HG02623 (cell line): ENCODE results near the gene NELFB.

ENCODE experiments used
- ATAC-seq: cut with Tn5 transposase; IDR thresholded peaks from one replicate; pipeline ENCODE4 v1.9.1; 2021; ENCODE audit warnings: moderate library complexity; ENCODE audit not compliant: unreplicated experiment

Gene NELFB

DNA sequence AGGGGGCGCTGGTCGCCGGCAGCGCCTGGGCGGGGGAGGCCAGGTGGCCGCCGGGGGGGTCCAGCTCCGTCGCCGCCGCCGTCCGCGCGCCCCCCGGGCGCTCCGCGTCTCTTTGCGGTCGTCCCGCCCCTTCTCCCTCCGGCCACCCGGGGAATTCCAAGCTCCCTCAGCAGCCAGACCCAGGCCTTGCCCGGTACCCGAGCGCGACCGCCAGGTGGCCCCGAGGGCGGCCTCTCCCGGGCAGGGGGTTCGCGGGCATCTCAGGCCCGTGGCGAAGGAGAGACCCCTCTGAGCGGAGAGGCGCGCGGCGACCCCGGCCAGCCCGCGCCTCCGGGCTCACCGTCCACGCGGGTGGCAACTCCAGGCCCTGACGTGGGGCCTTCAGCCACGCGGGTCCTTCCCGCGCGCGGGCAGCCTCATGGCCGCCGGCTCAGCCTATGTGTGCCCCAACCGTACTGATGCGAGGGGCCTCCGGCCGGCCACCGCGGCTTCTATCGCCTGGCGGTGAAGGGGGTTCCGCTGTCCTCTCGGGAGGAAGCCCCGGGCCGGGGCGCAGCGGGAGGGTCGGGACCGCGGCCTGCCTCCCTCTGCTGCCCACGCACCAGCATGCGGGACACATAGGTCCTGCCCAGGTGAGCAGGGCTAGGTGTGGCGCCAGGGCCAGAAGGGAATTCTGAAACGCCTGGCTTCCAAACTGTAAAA lies 47.5 kb downstream of the NELFB start:
- ATAC-seq: peak; percentile 41

DNA sequence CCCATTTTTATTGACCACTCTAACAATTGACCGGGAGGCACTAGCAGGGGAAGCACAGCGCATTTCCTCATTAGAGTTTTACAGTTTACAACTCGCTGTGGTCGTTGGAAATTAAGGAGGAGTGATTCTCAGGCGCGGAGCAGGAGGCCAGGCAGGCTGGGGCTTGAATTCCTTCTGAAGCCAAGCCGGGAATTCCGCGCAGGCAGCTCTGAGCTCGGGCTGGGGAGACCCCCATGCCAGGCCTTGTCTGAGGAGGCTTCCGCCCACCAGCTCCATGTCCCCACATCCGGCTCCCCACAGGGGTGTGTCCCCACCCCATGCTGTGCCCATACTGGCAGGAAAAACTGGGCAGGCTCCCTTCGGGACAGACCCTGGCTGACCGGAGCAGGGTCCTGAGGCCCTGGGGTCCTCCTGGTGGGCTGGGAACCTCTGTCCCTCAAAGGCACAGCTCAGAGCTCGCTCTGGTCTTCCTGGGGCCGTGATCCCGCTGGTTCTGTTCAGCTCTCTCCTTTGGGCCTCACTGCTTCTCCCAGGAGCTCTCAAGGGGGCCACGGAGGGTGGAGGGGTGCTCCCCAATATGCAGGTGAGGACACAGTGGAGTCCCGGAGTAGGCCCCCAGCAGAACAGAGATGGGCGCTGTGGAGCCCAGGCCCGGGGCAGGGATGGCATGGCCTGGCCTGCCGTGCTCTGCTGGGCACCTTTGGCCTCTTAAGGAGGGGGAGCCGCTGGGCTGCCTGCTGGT lies 48.2 kb downstream of the NELFB start:
- no peak for ATAC-seq

DNA sequence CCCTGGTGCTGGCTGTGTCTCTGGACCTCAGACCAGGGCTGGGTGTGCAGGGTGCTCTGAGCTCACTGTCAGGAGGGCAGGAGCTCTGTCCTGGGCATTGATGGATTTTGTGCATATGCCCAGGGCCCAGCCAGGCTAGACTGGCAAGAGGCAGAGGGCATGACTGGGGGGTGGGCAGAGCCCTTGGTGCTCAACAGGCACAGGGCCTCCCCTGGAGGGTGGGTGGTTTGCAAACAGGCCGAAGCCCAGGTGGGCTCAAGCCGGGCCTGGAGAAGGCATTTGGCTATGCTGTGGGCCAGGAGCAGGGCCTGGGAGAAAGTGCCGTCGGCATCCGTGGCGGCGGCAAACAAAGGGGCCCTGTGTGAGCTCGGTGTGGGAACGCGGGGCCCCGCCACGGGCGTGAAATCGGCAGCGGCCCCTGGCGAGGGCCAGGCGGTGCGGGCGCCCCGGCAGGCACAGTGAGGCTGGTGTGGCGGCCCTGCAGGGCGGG lies 48.8 kb downstream of the NELFB start:
- no peak for ATAC-seq

DNA sequence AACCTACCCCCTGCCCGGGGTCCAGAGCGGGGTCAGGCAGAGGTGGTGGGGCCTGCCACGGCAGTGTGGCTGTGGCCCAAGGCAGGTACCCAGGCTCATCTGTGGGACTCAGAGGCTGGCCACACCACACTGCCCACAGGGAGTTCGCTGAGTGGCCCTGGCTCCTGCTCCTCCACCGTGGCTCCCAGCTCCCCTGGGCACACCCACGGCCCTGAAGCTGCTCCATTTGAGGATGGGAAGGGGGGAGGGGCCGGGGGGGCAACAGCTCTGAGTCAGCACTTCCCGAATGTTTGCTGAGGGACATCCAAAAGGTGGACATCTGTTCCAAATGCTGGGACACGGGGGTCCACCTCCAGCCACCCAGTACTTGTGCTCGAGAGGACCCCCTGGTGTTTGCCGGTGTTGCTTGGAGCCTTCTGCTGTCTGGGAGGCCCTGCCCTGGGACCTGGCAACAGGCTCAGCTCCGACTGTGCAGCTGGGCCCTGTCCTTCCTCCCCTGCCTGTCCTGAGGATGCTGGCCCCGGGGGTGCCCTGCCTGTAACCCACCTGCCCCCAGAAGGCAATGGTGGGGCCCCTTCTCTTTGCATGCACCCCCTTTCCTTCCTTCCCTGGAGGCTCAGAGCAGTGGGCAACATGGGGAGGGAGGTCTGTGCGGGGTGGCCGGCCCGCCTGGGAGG lies 49.4 kb downstream of the NELFB start:
- ATAC-seq: no peak

DNA sequence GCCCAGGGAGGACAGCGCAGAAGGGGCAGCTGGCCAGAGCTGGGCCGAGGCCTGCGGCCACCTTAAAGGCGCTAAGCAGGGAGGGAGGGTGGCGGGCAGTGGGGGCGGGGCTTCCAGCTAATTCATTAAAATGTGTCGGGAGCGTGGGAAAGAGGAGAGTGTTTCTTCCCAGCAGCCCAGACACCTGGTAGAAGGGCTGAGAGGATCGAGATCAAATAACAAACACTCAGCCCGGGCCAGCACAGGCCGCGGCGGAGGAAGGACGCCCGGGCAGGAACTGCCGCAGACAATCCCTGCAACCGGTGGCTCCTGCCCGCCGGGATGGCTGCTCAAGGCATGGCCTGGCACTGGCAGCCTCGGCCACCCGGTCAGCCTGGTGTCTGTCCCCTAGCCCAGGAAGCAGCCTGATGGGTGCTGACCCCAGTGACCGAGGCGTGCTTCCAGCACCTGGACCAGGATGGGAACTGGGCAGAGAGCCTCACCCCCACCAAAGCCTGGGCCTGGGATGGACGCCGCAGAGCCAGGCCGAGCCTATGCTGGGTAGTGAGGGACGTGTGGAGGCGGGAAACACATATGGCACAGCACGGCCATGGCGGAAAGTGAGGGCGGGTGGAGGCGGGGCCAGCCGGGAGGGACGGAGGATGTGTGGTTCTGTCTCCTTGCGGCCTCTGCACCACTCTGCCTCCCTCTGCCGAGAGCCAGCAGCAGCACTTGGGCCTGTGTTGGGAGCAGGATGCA lies 50.1 kb downstream of the NELFB start:
- no peak for ATAC-seq

DNA sequence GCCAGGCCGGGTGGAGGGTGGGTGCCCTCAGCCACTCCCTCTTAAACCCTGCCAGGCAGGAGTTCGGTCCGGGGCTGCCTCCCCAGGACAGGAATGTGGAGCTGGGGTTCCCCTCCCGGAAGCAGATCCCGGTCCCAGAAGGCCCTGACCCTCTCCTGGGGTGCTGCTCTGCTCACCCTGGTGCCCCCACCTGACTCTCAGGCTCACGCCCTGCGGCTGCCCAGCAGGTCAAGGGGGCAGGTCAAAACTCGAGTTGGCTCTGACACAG lies 50.6 kb downstream of the NELFB start:
- no peak for ATAC-seq

DNA sequence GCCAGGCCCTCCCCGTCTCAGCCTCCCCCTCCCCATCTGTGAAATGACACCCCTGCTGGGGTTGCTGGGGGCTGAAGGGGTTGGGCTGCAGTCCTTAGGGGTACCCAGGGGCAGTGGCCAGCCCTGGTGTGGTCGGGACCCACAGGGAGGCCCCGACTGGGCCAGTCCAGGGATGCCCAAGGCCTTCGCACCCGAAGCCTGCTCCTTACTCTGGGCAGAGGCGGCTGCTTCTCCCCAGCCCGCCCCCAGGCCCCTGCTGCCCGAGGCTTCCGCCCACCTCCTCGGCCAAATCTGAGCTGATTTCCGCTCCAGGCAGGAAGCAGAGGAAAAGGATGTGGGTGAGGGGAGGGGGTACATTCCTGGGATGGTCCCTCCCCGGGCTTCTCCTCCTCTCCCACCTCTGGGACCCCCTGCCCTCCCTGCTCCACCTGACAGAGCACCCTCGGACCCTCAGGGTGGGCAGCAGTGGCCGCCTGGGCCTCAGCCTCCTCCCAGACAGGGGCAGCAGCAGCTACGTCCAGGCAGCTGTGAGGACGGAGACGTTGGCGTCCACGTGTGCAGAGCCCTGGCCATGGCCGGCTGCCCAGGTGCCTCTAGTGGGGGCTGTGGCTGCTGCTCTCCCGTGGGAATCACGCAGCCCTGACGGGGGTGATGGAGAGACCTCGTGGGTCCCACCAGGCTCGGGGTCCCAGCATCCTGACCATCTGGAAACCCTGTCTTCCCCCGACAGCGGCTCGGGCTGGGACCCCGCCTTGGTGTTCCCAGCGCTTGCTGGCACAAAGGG lies 51.1 kb downstream of the NELFB start:
- ATAC-seq: no peak

DNA sequence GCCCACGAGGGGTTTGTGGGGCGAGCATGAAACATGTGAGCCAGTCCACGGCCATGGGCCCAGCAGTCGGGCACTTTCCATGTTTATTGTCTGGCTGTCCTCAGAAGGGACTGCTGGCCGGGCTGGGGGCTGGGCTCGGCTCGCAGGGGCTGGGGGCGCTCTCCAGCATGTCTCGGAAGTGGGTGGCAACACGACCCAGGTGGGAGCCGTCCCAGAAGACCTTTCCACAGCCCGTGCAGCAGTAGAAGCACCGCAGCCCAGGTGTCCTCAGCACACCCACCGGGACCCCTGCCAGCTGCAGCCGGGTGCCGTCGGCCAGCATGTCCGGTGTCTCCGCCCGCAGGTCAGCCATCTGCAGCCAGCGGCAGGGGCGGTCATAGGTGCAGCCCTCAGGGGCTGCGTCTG lies 51.7 kb downstream of the NELFB start:
- no peak for ATAC-seq

DNA sequence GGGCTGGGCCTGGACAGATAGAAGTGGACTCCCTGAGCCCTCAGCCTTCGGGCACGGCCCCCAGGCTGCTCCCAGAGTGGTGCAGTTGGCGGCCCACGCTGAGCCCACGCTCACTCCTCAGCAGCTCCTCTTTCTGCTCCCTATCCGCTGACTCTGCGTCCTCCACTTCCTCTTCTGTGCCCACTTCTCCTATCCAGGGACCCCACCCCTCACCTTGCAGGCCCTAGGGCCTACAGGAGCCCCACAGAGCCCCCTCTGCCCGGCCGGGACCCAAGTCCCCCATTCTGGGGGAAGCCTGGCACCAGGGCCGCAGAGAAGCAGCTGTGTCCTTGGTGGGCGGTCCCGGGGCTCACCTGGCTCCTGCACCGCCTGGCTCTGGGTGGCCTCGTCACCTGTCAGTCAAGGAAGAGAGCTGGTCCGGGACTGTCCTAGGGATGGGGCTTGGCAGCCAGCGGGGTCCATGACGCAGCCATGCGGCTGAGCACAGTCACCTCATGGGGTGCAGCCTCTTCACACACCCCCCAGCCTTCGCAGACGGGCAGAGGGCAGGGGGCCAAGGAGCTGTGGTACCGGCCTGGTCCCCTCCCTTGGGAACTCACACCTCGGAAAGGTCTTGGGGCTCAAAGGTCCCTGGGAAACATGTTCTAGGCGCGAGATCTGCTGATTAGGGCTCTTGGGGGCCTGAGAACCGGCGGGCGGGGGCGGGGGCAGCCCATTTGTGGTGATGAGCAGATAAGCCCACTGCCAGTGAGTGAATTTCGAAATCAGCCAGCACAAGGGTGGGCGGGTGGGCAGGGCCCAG lies 52.3 kb downstream of the NELFB start:
- no peak for ATAC-seq

DNA sequence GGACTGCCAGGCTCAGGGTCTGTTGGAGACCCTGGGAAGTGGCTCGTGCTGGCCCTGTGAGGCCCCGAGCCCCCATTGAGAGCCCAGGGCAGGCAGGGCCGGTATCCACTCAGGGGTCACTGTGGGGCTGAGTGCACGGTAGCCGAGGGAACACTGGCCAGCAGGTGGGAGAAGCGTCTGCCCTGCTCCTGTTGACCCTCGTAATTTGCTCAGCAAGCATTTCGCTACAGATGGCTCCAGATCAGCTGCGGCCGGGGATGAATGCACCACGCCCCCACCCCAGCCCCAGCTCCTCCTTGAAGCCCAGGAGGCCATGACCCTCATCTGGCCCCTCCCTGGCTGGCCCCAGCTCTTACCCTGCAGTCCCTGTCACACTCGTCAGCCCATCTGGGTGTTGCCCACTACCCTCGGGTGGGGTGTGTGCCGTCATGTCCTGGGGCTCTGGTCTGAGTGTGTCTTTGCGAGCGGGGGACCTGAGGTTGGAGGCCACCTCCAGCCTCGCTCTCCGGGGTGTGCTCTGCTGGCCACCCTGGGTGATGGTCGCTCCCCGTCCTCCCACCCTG lies 53.0 kb downstream of the NELFB start:
- ATAC-seq: no peak

DNA sequence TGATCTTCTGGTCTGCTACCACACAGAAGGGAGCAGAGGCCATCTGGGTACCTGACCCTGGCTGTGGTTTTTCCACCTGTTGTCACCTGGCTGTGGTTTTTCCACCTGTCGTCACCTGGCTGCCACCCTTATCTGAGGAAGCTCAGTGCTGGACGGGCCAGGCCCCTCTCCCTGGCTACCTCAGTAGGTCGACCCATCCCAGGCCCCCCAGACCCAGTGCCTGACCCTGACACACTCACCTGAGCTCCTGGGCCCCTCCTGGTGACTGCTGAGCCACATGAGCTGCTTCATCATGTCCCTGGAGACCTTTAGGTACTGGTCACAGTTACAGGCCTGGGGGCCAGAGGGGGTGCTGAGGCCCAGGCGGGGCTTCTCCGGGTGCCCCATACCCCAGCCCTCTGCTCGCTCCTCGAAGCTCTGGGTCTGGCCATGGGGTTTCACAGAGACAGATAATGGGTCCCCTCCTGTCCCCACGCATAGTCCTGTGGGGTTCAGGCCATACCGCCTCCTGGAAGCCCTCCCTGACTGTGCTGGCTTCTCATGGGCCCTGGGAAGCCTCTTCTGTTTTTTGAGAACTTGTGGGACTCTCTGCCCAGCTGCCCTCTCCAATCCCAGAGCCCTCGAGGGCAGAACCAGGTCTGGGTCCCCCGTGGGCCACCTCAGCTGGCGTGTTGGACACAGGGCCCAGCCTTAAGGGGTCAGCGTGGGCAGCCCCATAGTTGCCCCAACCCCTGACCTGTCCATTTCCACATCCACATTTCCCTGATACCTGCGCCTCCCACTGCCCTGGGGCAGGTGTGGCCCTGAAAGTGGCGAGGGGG lies 54.5 kb downstream of the NELFB start:
- no peak for ATAC-seq

DNA sequence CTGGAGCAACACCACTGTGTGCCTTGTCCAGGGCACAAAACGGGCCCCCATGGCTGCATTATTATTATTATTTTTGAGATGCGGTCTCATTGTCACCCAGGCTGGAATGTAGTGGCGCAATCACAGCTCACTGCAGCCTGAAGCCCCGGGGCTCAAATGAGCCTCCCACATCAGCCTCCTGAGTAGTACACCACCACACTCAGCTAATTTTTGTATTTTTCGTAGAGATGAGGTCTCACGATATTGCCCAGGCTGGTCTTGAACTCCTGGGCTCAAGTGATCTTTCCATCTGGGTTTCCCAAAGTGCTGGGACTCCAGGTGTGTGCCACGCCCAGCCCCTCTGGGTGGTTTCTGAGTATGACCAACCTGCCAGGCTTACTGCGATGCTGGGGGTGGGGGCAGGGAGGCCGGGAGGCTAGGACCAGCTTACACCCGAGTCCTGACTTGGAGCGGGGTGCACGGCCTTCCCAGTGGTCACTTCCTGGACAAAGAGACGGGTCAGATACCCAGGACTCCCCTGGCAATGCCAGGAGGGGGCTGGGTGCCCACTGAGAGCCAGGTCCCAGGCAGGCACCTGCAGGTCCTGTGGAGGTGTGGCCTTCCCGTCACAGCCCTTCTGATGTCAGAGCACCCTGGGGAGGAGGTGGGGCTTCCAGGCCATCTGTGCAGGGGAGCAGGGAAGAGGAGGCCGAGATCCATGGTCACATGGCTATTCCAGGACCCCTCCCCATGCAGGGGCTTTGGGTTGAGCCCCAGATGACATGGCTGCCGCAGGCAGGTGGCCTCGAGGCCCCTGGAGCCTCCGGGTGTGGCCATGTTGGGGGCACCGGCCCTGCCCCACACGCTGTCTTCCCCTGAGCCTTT lies 55.3 kb downstream of the NELFB start:
- no peak for ATAC-seq

DNA sequence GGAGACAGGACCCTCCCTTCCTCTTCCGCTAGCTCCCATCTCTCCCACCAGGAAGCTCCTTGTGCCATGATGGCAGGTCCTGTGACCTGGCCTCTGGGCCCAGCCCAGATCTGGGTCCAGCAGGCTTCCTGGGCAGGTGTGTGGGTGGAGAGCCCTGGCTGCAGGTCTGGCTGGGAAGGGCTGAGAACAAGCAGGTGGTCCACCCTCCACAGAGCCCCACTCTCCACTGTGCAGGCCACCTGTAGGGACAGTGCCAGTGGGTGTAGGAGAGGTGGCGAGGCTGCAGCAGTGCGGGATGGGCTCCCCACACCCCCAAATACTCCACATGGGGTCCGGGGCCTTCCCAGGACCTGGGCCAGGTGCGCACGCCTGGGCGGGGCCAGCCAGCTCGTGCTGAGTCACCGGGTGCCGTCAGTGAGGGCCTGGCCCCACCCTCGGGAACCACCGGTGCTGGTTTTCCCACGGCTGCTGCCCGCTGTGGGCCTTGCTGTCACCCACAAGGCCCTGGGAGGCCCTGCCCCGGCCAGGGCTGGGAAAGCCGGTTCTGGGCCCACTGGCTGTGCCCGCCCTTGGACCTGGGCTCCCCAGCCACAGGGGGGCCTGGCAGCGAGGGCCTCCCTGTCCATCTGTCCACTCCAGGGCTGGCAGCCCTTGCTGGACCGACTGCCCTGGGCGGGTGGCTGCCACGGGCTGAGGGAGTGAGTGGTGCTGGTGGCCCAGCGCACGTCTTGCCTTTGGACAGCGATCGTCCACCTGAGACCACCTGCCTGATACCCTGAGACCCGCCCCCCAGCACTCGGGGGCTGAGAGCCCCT lies 56.3 kb downstream of the NELFB start:
- no peak for ATAC-seq

DNA sequence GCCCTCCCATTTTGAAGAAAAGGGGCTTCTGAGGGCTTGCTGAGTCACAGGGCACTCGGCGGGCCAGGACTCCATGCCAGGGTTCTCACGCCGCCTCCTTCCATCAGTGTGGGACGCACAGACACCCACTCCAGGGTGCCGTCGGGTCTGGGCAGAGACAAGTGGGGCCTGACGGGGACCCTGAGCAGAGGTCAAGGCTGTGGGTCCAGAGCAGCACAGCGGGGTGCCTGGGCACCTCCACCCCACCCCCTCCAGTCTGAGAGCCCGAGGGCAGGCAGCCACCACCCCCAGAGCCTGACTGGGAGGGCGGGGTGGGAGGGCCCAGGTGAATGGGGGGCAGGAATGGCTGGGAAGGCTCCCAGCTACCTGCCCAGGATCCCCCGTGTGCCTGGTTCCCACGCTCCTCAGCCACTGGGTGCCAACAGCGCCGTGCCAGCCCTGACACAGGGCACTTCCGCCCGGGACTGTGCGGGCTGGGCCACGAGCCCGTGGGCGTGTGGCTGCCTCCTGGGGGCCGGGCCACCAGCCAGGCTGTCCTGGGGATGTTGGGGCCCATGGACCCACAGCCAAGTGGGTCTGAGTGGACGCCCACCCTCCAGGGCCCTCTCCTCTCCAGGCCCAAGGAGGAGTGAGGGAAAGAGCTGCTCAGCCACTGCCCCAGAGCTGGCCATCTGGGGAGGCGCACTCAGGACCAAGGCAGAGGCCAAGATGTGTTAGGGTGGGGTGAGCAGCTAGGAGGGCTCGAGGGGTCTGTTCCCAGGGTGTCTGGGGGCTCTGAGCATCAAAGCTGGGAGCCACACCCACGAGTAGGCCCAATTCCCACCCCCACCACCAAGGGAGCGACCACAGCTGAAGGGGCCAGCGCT lies 57.1 kb downstream of the NELFB start:
- ATAC-seq: no peak

DNA sequence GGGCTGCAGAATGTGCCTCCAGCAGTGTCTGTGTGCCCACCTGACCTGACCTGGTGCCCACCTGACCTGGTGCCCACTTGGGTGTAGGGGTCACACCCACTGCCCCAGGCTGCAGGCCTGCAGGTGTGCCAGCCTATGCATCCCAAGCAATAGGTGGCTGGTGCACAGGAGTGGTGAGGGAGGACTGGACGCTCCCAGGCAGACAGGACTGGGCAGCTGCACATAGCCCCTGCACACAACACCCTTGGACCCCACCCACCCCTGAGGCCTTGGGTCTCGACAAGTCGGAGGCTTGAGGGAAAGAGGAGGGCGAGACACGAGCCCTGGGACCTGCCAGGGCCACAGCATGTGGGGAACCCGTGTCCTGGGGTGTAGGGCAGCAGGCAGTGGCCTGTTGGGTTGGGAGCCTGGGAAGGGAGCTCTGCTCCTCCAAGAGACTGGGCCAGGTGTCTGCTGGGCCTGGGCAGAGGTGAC lies 57.8 kb downstream of the NELFB start:
- no peak for ATAC-seq
